ENCODE measurements around the gene STK11IP.

STK11IP gene

DNA sequence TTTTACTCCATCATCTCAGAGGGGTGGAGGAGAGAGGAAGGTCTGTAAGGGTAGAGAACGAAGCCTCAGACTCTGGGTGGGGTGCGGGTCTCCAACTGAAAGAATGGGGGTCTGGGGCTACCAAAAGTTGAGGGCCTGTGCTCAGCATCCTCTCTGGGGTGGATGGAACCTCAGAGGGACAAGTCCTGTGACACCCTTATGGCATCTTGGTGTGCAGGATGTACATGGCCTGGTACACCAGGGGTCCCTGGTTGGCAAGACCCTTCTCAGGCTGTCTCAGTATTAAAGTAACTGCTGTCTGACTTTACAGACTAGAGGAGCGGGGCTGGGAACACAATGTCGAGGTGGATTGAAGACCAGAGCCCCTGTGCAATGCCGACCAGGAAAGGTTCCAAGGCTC is 27.5 kb downstream of the STK11IP start:
- Histone ChIP-seq H3K9me3 (ENCODE audit: low read length) (no peaks in the 10 kb centered on the region), H3K4me1 (ENCODE audit: insufficient read depth, low read length) (peaks cover 4% of the 10 kb centered on the region), H3K4me3 (ENCODE audit: low read length) (no peak overlapping the region), H3K27me3 (ENCODE audit: insufficient read depth, low read length) (peaks cover 37% of the 10 kb centered on the region), H2AFZ (ENCODE audit: low read depth, low read length) (no peak overlapping the region), H3K36me3 (ENCODE audit: insufficient read depth, low read length) (no peaks in the 10 kb centered on the region)

DNA sequence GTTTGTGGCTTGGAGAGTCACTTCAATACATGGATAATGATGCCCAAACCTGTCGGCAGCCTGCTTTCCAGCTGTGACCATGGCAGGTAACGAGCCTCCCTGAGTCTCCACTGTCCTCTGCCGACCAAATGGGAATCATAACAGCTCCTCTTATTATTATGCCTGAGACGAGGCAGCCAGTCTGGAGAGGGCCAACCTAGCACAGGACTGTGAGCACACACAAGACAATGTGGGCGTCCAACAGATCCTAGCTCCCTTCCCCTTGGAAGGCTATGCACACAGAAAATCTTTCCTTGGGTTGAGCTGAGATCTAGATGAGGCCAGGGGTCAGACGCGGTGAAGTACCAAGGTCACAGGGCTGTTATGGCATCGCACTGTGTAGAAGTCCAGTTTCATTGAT is 28.9 kb downstream of the STK11IP start:
- Histone ChIP-seq H2AFZ (ENCODE audit: low read depth, low read length) (no peak overlapping the region), H3K9me3 (ENCODE audit: low read length) (no peaks in the 10 kb centered on the region), H3K27me3 (ENCODE audit: insufficient read depth, low read length) (peaks cover 37% of the 10 kb centered on the region), H3K4me1 (ENCODE audit: insufficient read depth, low read length) (peaks cover 4% of the 10 kb centered on the region), H3K4me3 (ENCODE audit: low read length) (no peak overlapping the region), H3K36me3 (ENCODE audit: insufficient read depth, low read length) (no peaks in the 10 kb centered on the region)

DNA sequence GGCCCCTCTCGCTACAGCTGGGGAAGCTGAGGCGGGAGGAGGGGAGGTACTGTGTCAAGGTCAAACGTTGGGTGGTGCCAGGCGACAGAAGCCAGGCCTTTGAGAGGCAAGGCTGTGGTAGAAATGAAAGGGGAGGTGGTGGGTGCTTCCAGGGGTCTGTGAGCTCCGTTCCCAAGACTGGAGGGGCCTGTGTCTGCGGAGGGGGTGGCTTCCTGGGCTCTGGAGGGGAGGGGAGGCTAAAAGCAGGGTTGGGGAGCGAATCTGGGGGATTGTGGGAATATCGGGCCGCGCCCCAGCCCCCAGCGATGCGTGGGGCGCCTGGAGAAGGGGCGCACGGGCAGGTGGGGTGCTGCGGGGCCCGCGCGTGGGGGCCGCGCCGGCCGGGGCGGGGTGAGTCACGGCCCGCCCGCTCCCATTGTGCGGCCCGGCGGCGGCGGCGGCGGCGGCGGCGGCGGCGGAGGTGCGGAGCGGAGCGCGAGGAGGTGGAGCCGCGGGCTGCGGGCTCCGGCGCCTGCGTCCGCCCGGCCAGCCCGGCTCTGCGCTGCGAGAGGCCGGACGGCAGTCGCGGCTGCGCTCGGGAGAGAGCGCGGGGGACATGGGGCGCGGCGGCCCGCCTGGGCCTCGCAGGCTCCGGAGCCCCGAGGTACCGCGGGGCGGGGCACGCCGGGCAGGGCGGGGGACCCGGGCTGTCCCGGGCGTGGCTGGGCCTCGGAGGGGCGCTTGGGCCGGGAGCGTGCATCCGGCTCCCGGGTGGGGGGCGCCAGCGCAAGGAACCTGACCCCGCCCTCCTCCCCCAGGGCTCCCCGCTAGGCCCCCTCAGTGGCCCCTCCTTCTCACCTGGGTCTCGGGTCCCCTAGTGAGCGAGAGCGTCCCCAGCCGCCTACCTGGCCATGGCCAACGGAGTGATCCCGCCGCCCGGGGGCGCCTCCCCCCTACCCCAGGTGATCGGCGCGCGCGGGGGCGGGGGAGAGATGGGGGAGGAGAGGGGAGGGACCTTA is 29.7 kb downstream of the STK11IP start, which contains the start of gene SLC4A3:
Gene SLC4A3 (plus strand): TSS at position 528 of the 998 bp plus-strand sequence. CDS start 363 bp downstream, at position 891.
- Histone ChIP-seq H3K9me3 (ENCODE audit: low read length) (no peaks in the 10 kb centered on the region), H3K36me3 (ENCODE audit: insufficient read depth, low read length) (no peaks in the 10 kb centered on the region), H3K4me1 (ENCODE audit: insufficient read depth, low read length) (peaks cover 4% of the 10 kb centered on the region), H3K27me3 (ENCODE audit: insufficient read depth, low read length) (peaks cover 30% of the 10 kb centered on the region), H3K4me3 (ENCODE audit: low read length) (peak within 1 kb of the TSS; percentile 50), H2AFZ (ENCODE audit: low read depth, low read length) (peak within 1 kb of the TSS; percentile 79)

DNA sequence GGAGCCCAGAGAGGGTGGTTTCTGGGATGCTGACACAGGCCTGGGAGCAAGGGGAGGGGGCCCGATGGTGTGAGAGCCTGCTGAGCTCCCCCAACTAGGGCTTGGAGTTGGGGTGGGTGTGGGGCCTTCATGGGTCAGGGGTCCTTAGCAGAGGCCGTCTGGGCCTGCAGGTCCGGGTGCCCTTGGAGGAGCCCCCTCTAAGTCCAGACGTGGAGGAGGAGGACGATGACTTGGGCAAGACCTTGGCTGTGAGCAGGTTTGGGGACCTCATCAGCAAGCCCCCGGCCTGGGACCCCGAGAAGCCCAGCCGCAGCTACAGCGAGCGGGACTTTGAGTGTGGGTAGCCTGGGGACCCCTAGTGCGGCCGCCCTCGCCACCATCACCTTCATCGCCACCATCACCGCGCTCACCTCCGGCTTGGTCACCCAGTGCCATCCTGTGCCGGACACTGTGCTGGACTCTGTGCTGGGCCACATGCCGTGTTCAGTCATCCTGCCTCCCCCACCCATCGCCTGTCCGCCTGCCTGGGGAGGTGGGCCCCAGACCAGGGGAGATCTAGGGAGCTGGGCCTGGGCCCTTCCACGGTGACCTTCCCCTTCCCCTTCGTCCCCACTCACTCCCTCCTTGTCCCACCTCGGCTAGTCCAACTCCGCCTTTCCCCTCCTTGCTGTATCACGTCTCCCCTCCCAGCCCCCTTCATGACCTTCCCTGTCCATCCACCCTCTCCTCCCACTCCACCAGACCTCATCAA is 30.8 kb downstream of the STK11IP start:
- Histone ChIP-seq H3K27me3 (ENCODE audit: insufficient read depth, low read length) (peaks cover 28% of the 10 kb centered on the region), H3K9me3 (ENCODE audit: low read length) (no peaks in the 10 kb centered on the region), H2AFZ (ENCODE audit: low read depth, low read length) (no peak overlapping the region), H3K36me3 (ENCODE audit: insufficient read depth, low read length) (no peaks in the 10 kb centered on the region), H3K4me1 (ENCODE audit: insufficient read depth, low read length) (peaks cover 4% of the 10 kb centered on the region), H3K4me3 (ENCODE audit: low read length) (peak overlapping the region; percentile 50)

DNA sequence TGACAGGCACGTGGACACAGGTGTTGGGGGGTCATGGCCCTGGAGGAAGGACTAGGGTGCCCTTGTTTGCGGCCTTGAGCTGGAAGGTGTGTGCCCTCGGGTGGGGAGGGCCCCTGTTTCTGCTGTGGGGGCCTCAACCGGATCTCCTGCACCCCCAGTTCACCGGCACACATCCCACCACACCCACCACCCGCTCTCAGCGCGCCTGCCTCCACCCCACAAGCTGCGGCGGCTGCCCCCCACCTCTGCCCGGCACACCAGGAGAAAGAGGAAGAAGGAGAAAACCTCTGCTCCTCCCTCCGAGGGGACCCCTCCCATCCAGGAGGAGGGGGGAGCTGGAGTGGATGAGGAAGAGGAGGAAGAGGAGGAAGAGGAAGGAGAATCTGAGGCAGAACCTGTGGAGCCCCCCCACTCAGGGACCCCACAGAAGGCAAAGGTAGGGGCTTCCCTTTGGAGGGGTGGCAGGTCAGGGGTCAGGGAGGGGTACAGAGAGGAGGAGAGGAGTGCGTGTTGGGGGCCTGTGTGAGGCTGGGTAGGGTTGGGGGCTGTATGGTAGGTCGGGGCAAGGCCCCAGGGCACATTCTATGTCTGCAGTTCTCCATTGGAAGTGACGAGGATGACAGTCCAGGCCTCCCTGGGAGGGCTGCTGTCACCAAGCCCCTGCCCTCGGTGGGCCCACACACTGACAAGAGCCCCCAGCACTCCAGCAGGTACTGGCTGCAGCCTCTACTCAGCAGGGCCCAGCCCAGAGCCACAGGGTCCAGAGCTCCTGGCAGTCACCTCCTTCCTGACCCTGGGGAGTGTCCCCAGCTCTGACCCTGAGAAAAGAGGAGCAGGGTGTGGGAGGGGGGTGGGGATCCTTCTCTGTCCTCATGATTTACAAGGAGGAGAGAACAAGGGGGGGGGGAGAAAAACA is 31.6 kb downstream of the STK11IP start:
- Histone ChIP-seq H2AFZ (ENCODE audit: low read depth, low read length) (no peak overlapping the region), H3K9me3 (ENCODE audit: low read length) (no peaks in the 10 kb centered on the region), H3K36me3 (ENCODE audit: insufficient read depth, low read length) (no peaks in the 10 kb centered on the region), H3K4me3 (ENCODE audit: low read length) (no peak overlapping the region), H3K27me3 (ENCODE audit: insufficient read depth, low read length) (peaks cover 21% of the 10 kb centered on the region), H3K4me1 (ENCODE audit: insufficient read depth, low read length) (peaks cover 4% of the 10 kb centered on the region)

DNA sequence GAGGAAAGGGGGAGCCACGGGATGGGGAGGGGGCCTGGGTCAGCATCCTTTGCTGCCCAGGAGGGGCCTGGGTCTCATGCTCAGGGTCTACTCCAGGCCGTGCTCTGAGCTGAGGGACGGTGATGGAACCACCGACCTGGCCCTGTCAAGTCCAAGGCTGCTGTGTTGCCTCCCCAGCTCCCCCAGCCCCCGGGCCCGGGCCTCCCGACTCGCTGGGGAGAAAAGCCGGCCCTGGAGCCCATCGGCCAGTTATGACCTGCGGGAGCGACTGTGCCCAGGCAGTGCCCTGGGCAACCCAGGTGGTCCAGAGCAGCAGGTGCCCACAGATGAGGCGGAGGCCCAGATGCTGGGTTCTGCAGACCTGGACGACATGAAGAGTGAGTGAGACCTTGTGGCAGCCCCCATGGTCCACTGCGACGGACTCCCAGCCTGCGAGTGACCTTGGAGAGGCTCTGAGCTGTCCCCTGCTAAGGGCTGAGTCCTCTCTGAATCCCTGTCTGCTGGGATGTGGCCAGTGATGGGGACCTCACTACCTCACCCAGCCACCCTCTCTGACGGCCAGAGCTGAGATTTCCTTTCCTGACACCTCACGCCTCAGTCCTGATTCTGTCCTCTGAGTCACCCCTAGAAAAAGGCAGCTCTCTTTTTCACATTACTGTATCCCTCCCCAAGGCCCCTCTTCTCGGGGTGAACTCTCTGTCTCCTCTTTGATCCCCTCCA is 32.5 kb downstream of the STK11IP start:
- no peak overlapping the region for H2AFZ ChIP-seq (ENCODE audit: low read depth, low read length)
- no peaks in the 10 kb centered on the region for H3K36me3 ChIP-seq (ENCODE audit: insufficient read depth, low read length)
- no peak overlapping the region for H3K4me3 ChIP-seq (ENCODE audit: low read length)
- H3K9me3 ChIP-seq (ENCODE audit: low read length), result no peaks in the 10 kb centered on the region
- peaks cover 4% of the 10 kb centered on the region for H3K4me1 ChIP-seq (ENCODE audit: insufficient read depth, low read length)
- peaks cover 14% of the 10 kb centered on the region for H3K27me3 ChIP-seq (ENCODE audit: insufficient read depth, low read length)

DNA sequence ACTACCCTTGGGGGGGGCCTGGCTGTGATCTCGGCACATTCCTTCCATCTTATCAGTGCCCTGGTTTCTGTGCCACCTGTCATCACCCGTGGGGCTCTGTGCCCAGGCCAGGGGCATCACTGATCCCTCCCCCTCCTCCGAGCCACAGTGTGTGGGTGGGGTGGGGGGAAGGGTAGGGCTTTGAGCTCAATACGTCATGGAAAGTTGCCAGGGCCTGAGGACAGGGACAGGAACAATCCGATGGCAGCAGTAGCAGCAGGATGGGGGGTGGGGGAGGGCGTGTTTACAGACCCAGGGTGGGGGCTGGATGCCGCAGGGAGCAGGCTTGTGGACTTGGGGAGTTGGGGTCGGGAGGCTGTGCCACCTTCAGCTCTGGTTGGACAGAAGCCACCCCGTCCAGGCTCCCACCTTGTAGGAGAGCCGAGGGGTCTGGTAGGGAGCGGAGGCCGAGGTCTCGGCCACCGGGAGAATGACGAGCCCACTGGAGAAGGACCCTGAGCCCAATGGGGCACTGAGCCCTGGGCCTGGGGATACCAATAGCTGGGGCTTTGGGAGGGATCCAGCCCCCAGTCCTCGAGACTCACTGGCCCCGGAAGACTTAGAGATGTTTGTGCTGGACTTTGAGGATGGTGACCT is 33.2 kb downstream of the STK11IP start:
- H3K4me3 ChIP-seq (ENCODE audit: low read length), result no peak overlapping the region
- H3K36me3 ChIP-seq (ENCODE audit: insufficient read depth, low read length), result no peaks in the 10 kb centered on the region
- H3K4me1 ChIP-seq (ENCODE audit: insufficient read depth, low read length), result peaks cover 4% of the 10 kb centered on the region
- no peak overlapping the region for H2AFZ ChIP-seq (ENCODE audit: low read depth, low read length)
- no peaks in the 10 kb centered on the region for H3K9me3 ChIP-seq (ENCODE audit: low read length)
- H3K27me3 ChIP-seq (ENCODE audit: insufficient read depth, low read length), result peaks cover 11% of the 10 kb centered on the region

DNA sequence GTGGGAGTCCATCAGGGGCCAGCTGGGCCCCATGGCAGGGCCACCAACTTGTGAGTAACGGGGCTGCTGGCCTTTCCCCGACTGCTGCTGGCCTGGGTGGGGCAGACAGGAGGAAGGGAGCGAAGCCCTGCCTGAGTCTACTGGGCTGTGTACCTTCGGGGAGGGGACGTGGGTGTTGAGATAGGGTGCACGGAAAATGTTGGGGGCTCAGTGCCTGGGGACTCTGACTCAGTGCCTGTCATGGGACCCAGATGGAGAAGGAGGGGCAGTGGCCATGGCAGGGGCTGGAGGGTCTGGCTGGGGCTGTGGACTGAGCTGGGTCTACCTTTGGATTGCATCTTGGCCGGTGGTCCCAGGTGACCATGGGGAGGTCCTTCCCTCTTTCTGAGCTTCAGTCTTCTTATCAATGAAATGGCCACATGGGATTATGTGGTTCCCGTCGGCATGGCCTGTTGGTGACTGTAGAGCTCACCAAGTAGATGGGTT is 33.8 kb downstream of the STK11IP start:
- no peaks in the 10 kb centered on the region for H3K9me3 ChIP-seq (ENCODE audit: low read length)
- H3K4me1 ChIP-seq (ENCODE audit: insufficient read depth, low read length), result peaks cover 4% of the 10 kb centered on the region
- no peak overlapping the region for H3K4me3 ChIP-seq (ENCODE audit: low read length)
- H2AFZ ChIP-seq (ENCODE audit: low read depth, low read length), result no peak overlapping the region
- H3K36me3 ChIP-seq (ENCODE audit: insufficient read depth, low read length), result no peaks in the 10 kb centered on the region
- peaks cover 7% of the 10 kb centered on the region for H3K27me3 ChIP-seq (ENCODE audit: insufficient read depth, low read length)

DNA sequence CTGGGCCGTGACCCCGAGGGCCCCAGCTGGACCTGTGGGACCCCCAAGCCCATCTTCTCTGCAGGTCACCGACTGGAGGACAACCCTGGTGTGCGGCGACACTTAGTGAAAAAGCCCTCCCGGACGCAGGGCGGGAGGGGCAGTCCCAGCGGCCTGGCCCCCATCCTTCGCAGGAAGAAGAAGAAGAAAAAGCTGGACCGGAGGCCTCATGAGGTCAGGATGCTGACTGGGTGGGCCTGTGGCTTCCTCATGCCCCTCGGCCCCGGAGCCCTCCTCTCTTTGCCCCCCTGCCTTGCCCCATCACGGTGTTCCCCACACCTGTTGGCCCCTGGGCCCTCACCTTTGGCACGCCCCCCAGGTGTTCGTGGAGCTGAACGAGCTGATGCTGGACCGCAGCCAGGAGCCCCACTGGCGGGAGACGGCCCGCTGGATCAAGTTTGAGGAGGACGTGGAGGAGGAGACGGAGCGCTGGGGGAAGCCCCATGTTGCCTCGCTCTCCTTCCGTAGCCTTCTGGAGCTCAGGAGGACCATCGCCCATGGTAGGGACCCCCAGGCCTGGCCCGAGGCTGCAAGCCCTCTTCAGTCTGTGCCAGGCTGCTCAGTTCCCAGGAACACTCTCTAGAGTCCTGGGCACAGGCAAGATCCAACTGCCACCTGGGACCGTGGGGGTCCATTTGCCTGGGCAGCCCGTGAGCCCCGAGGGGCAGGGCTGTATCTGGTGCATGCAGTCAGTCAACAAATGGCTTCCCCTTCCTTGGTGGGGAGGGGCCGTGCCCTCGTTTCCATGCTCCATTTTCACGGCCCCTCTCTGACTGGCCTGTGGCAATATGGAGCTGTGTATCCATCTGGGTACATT is 34.5 kb downstream of the STK11IP start:
- Histone ChIP-seq H3K9me3 (ENCODE audit: low read length) (no peaks in the 10 kb centered on the region), H3K27me3 (ENCODE audit: insufficient read depth, low read length) (peaks cover under 1% of the 10 kb centered on the region), H3K4me1 (ENCODE audit: insufficient read depth, low read length) (peaks cover 4% of the 10 kb centered on the region), H2AFZ (ENCODE audit: low read depth, low read length) (no peak overlapping the region), H3K4me3 (ENCODE audit: low read length) (no peak overlapping the region), H3K36me3 (ENCODE audit: insufficient read depth, low read length) (no peaks in the 10 kb centered on the region)

DNA sequence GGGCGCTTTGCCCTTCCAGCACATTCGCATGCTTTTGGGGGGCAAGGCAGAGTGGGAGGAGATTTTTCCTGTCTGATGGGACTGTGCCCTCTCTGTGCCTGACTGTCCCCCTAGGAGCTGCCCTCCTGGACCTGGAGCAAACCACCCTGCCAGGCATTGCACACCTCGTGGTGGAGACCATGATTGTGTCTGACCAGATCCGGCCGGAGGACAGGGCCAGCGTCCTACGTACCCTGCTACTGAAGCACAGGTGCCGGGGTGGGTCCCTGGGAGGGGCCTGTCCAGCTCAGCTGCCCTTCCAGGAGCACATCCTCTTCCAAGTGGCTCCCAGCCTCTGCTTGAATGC is 35.1 kb downstream of the STK11IP start:
- no peaks in the 10 kb centered on the region for H3K27me3 ChIP-seq (ENCODE audit: insufficient read depth, low read length)
- no peaks in the 10 kb centered on the region for H3K9me3 ChIP-seq (ENCODE audit: low read length)
- H3K36me3 ChIP-seq (ENCODE audit: insufficient read depth, low read length), result no peaks in the 10 kb centered on the region
- no peak overlapping the region for H3K4me3 ChIP-seq (ENCODE audit: low read length)
- peaks cover 4% of the 10 kb centered on the region for H3K4me1 ChIP-seq (ENCODE audit: insufficient read depth, low read length)
- no peak overlapping the region for H2AFZ ChIP-seq (ENCODE audit: low read depth, low read length)
